GM19372 (cell line): ENCODE results near the gene RALGAPA2.

Experiments
- ATAC-seq: cut with Tn5 transposase; IDR thresholded peaks from one replicate; pipeline ENCODE4 v1.9.1; 2021; ENCODE audit warnings: mild to moderate bottlenecking, low read depth, moderate library complexity; ENCODE audit not compliant: unreplicated experiment

Gene RALGAPA2

DNA sequence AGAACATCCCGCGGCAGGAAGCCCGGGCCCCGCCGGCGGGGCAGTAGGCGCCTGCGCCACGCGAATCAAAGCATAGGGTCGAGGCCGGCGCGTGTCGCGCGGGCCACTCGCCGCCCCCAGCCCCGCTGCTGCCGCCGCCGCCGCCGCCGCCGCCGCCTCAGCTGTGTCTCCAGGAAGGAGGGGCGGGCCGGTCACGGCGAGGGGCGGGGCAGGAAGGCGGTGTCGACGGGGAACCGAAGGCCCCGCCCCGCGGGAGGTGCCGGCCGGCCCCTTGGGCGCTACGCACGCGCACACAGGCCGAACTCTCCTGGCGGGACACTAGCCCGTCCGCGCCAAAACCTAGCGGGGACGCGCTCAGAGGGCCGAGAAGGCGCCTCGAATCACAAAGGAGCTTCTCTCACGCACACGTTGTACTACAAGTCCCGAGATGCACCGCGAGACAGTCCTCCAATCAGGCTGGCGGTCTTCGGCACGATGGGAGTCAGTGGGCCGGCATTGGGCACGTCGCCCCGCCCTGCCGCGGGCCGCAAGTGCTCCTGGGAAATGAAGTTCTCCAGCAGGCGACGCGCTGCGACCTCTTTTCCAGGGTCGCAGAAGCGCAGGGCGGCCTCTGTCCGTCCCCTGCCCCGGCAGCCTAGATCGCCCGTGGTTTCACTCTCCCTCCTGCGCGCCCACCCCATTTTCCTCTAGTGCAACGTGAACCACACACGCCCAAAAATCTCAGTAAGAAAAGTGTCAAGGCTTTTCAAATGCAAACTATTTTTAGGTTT lies at the start of gene RALGAPA2:
RALGAPA2 (minus strand) TSS at position 171 of the 770 bp plus-strand sequence; CDS start at position 7, 164 bp downstream.
- peak; percentile 96 for ATAC-seq

DNA sequence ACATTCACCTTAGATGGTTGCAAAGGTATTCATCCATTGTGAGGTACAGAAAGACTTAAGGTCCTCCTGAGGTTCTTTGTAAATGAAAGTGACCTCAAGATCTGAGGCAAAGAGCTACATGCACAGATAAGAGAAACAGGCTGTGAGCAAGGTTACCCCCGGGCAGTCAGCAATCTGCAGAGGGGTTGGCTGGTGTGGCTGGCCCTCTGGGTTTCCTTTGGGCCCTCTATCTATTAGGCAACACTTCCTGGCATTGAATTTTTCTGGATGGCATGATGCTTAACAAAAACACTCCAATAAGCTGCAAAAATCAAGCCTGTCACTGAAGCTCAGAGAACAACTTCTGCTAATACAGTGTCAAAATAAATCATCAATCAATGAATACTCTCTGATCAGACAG lies 48.9 kb upstream of the RALGAPA2 start:
- no peak for ATAC-seq

DNA sequence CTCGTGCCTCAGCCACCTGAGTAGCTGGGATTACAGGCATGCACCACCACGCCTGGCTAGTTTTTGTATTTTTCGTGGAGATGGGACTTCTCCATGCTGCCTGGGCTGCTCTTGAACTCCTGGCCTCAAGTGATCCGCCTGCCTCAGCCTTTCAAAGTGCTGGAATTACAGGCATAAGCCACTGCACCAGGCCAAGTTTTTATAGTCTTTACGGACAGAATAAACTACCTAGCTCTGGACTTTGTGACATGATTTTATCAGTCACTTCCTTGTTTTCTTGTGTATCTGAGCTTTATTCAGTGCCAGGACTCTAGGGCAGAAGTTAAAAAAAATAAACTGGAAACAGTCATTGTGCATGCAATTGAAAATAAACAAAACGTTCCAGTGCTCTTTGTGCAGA lies 46.7 kb upstream of the RALGAPA2 start:
- no peak for ATAC-seq

DNA sequence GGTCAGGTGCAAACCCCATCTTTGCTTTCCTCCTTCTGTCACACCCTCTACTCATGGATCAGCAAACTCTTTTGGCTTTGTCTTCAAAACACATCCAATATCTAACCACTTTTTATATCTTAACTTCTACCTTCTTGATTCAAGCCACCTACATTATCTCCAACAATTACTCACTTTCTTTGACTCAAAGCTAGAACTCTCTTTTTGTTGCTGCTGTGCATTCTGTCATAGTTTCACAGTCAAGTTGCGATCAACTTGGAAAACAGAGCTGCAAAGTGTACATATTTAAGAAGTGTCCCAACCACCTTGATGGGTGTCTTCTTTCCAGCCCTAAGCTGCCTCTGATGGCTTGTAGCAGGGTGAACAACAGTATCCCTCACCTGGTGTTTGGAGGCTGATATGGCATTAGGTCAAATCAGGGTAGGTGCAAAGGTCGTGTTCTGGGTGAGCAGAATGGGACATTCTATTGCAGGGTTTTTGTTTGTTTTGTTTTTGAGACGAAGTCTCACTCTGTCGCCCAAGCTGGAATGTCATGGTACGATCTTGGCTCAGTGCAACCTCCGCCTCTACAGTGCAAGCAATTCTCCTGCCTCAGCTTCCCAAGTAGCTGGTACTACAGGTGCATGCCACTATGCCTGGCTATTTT lies 43.4 kb upstream of the RALGAPA2 start:
- no peak for ATAC-seq

DNA sequence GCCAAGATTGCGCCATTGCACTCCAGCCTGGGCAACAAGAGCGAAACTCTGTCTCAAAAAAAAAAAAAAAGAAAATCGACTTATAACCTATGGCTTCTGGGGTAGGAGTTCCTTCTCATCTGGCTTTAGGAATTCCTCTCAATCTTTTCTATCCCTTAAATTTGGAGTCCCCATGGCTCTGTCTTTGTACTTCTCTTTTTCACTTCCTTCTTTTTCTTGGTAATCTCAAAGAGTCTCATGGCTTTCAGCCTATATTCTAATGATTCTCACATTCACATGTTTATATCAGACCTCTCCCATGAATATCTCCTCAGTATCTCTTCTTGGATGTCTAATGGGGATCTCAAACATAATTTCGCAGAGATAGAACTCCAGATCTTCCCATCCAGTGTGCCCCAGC lies 42.8 kb upstream of the RALGAPA2 start:
- ATAC-seq = no peak

DNA sequence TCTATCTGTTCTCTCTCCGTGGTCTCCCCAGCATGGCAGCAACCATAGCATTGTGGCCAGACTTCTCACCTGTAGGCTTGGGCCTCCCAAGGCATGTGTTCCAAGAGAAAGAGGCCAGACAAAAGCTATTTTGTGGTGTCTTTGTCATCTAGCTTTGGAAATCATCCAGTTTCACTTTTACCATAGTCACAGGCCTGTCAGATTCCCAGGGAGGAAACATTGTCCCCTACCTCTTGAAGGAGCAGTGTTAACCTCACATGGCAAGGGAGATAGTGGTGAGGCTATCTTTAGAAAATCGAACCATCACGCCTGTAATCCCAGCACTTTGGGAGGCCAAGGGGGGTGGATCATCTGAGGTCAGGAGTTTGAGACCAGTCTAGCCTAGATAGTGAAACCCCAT lies 42.3 kb upstream of the RALGAPA2 start:
- no peak for ATAC-seq

DNA sequence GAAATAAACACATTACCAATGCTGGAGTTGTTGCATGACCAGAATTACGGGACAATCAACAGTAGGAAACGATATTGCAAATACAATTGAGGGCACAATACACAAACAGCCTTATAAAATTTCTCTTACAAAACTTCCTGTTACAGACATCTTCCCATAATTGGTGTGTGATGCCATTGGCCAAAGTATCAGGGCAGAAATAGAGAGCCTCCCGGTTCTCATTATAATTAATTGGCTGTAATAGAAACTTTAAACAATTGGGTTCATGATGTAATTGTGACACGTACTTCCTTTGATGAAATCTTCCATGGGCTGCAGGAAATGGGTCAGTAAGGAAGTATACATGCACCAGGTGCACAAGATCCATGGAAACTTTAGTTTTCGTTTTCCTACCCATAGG lies 40.3 kb upstream of the RALGAPA2 start:
- ATAC-seq = no peak

DNA sequence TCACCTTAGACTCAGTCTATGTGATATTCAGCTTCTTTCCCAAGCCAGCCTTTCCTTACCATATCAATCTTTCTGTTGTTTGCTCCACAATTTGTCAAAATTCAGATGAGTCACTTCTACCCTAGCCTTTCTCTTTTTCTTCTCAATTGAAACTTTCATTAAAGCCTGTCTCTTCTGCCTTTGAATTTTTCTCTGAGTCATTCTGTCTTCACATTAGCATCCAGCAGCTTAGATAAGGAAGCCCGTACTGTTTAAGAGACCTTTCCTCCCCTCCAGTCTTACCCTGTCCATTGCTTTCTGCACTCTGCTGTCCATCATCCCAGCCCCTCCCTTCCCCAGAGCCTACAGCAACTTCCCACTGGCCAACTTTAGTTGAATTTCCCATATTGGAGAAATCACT lies 34.9 kb upstream of the RALGAPA2 start:
- ATAC-seq = no peak

DNA sequence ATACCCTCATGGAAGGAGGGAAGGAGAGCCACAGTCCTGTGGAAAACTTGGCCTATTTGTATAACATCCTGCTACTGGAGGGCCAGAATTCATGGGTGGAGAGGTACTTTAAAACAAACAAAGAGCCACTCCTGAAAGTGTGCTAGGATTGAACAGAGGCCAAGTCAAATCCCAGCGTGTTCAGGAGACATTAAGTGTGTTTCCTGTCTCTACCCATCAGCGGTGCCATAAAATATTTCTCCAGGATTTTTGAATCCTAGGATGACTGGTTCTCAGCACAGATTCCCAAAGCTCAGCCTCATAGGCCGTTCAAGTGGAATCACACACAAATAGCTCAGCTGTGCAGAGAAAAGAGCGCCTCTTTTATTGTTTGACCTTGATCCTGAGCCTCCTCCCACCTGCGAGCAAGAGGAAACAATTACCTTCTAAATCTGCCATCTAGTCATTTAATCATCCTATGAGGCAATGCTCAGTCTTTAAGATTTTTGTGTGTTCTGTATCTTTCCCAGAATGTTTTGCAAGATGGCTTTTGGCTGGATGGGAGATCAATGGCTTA lies 31.8 kb upstream of the RALGAPA2 start:
- ATAC-seq = no peak

DNA sequence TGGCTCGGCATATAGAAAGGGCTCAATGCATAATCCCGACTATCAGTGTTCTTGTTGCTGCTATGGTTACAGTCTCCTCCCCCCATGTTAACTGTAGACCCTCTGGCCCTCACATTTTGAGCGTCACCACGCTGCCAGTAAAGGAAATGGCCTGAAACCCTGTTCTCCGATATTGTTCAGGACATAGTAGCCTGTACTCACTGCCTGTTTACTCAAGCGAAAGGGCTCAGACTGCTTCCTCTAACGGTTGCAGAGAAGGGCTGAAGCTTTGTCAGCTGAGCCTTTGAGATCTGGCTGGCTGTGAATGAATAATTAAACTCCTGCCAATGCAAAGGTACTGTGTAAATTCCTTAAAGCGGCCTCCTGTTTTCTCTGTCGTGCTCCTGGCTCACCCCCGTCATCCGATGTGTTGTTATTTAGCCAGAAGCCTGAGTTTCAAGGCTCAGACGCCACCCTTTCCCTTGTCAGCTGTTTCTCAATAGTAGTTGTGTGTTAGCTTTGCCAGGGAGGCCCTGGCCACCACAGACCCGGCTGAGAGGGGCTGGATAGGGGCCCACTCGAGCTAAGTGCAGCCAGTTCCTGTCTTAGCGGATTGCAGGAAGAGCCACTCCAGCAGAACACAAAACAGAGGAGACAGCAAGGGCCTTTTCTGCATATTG lies 31.2 kb upstream of the RALGAPA2 start:
- ATAC-seq = no peak

DNA sequence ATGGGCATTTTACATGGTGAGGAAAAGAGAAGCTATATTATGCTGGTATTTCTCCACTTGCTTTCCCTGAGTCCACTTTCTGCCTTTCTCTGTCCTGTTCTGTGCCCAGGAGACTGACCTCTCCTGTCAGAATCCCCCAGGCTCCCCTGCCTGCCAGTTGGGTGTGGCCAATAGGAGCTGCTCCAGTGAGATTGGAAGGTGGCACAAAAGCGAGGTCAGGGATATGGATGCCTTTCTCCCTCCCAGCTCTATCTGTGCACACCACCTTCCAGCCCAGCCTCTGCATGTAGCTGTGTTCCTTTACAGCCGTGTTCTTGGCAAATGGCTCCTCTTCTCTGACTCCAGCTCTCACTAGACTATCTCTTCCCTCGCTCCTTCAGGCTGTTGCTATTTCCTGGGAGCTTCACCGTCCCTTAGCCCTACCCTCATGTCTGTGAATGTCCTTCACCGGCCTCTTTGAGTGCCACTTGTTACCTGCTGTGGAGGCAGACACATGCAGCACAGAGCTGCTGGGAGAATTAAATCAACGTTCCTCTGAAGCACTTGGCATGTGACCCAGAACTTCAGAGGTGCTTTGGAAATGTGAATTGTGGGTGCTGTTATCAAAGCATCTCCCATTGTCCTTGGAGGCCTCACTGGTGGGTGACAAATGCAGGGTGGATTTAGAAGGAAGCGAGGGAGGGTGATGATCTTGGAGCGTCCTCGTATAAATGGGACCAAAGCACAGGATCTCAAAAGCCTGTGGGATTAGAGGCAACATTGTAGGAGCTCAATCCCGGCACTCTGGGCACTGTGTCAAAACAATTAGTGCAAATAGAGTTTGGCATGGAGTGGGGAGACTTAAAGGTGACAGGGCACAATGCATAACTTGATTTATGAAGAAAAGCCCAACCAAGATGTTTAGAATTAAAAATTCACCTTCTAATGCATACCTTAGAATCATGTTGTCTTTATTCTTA lies 28.9 kb upstream of the RALGAPA2 start:
- no peak for ATAC-seq

DNA sequence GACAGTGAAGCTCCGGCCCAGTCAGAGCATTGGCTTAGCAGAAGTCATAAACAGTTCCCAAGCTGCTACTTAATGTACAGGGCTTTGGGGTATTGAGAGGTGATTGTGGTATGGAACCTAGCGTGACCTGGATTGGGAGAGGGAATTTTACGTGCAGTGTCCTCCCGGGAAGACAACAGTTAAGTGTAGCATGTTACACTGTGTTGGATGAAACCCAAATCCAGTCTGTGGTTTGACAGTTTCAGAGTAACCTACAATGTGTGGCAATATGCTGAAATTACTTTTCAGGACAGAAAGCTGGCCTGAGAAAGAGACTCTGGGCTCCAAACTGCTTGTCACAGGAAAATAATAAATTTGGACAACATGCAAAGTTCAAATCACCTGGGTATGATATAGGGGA lies 28.1 kb upstream of the RALGAPA2 start:
- ATAC-seq = no peak

DNA sequence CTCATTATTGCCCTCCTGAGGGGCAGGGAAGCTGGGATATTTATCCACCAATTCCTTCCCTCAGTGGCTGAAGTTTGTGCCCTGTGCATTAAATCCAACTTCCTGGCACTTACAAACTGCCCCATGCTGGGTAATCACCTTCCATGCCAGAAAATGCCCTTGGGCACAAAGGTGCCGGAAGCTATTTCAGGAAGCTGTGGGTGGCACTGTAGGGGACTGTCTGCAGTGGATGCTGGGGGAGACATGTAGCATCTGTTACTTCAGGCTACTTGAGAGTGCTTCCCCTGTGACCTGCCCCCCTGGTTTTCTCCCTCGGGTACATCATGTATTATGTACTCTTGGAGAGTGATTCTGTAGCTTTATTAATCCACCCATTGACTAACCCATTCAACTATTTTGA lies 24.7 kb upstream of the RALGAPA2 start:
- no peak for ATAC-seq

DNA sequence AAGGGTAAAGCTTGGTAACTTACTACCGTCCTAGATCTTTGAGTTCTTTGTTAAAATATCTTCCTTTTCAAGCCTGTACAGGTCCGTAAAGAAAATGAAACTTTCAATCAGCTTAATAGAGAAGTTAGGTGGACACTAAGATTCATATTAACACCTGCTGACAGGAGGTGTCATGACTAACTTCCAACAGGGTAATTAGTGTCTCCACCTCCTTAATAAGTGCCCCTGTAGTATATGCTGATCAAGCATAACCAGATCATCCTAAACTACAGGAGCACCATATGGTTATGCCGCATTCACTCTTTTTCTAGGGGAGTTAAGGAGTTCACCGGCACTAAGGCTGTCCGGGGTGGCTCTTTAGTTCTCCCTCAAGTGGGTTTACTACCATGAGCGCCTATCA lies 23.9 kb upstream of the RALGAPA2 start:
- no peak for ATAC-seq

DNA sequence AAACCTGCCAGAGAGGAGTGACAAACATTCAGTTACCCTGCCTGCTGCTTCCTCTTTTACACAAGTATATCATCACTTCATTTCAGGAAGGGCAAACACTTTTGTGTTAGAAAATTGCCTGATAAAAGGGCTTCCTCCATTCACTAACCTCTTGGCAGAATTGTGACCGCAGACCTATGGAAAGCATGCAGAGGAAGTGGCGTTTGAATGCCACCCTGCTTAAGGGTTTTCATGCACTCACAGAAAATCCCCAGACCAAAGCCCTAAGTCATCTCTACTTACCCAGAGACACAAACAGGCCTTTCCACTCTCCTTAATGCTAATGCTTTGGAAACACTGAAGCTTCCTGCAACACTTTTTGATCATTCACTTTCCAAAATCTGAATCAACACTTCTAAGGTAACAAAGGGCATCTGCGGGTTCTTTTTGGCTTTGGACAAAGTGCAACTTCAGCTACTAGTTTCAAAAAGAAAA lies 22.1 kb upstream of the RALGAPA2 start:
- no peak for ATAC-seq

DNA sequence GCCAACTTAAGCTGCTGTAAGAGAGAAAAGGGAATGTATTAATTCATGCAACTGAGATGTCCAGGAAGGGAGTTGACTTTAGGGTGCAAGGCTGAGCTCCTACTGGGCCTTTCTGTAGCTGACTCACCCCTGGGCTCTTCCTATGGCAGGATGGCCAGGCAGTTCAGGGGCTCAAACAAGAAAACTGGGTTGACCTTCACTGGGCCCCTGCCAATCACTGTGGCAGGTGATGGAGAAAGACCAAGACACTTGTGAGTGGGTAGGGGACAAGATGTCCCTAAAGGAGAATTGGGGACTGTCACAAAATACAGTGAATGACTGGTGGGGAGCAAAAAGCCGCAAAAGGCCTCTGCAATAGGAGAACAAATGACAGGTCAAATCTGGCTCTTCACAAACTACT lies 21.5 kb upstream of the RALGAPA2 start:
- no peak for ATAC-seq

DNA sequence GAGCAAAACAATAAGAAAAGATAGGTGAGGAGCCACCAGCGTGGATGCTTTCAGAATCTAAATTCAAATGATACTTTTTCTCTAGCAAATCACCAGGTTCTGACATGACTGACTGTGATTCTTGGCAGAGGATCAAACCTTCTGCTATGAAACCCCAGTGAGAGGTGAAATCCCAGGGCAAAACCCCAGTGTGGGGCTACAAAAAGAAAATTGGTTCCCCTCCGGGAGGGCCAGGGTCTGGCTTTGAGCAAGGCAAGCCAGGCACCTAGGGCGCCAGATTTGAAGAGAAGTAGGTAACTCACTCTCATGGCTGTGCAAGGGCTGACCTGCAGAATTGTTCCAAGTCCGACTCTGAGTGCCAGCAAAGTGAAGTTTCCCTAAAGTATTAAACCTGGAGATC lies 20.2 kb upstream of the RALGAPA2 start:
- no peak for ATAC-seq

DNA sequence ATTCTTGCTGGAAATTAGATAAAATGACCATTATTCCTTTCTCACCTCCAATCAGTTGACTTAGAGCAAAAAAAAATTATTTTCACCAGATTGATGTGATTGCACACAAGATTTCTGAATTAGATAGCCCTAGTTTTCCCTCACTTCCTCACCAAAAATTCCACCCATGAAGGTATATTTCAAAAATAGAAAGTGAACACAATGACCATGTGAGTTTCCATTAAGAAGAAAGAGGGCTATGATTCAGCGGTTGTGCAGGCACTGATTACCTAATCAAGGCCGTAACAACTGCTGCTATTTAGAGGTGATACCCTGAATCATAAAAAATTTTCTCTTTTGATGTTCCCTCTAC lies 19.5 kb upstream of the RALGAPA2 start:
- ATAC-seq = no peak

DNA sequence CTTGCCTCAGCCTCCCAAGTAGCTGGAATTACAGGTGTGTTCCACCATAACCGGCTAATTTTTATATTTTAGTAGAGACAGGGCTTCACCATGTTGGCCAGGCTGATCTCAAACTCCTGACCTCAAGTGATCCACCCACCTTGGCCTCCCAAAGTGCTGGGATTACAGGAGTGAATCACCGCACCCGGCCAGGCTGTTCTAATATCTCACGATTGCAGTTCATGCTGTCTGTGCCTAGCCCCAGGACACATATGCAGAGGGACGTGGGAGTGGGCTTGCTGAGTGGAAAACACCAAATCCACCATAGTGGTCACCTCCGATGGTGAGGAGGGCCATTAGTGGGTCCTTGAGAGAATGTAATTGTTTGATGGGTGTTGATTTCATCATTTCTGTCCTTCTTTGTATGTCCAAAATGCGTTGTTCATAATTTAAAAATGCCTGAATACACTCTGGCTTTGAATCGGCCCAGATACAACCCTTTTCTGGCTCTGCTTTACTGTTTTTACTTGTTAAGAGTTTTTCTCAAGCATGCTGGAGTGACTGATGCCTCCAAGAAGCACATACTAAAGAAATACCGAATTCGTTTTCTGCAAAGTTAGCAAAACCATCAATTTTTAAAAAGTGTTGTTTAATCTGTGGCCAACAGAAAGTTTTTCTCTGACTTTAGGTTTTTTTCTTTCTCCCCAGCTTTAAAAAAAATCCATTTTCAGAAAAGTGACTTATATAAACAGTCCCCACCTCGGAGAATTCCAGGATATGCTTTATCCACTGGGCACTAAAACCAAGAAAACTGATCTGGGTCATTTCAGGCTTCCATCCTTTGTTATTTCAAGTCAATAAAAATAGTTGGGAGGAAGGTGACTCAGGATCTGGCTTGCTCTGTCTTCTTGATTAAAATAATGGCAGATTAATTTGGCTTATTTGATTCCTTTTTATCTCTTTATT lies 18.8 kb upstream of the RALGAPA2 start:
- ATAC-seq = no peak
